ENCODE data around the gene CENPN.

CENPN gene

GRCh38 chr16:80990978-80991377 lies 16.0 kb upstream of the CENPN start:
- FAIRE-seq (no peak), DNase-seq (ENCODE audit: low spot score) (no peak)

- DNase-seq (ENCODE audit: low spot score) (no peak), FAIRE-seq (no peak)
These were observed 15.1 kb upstream of the CENPN start for GRCh38 chr16:80991792-80992430.

- FAIRE-seq (no peak), DNase-seq (ENCODE audit: low spot score) (no peak)
These were observed 14.2 kb upstream of the CENPN start for GRCh38 chr16:80992676-80993293.

- DNase-seq (ENCODE audit: low spot score) (no peak), FAIRE-seq (no peak)
These were observed 13.7 kb upstream of the CENPN start for GRCh38 chr16:80993307-80993706.

DNA sequence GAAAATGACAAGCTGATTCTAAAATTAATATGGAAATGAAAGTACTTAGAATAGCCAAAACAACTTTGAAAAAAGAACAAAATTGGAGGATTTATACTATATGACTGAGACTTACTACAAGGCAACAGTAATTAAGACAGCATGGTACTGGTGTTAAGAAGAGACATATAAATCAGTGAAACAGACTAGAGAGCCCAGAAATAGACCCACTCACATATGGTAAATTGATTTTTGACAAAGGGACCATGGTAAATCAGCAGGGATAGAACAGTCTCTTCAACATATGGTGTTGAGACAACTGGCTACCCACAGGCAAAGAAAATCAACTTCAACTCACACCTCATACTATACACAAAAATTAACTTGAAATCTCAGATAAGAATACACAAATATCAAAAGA lies 13.2 kb upstream of the CENPN start:
- DNase-seq (ENCODE audit: low spot score) (no peak), FAIRE-seq (no peak)

- FAIRE-seq (no peak), DNase-seq (ENCODE audit: low spot score) (no peak)
These were observed 12.6 kb upstream of the CENPN start for GRCh38 chr16:80994451-80994850.

DNA sequence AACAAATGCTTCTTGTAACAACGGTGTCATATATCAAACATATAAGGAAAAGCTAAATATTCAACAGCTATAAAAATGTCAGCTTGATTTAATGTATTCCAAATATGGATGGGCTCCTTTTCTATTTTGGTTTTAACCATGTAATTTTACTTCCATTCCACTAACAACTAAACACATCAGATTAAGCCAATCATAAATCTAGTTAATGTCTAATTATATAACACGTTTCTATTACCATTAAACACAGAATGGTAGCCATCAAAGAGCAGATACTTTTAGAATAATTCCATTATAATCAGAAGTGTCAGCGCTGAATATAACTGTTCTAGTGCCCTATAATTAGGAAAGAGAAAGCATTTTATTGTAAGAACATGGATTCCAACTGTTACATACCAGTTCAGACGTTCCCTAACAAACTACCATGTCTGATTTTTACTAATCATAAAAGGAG lies 10.3 kb upstream of the CENPN start:
- DNase-seq (ENCODE audit: low spot score) (no peak), FAIRE-seq (no peak)

DNA sequence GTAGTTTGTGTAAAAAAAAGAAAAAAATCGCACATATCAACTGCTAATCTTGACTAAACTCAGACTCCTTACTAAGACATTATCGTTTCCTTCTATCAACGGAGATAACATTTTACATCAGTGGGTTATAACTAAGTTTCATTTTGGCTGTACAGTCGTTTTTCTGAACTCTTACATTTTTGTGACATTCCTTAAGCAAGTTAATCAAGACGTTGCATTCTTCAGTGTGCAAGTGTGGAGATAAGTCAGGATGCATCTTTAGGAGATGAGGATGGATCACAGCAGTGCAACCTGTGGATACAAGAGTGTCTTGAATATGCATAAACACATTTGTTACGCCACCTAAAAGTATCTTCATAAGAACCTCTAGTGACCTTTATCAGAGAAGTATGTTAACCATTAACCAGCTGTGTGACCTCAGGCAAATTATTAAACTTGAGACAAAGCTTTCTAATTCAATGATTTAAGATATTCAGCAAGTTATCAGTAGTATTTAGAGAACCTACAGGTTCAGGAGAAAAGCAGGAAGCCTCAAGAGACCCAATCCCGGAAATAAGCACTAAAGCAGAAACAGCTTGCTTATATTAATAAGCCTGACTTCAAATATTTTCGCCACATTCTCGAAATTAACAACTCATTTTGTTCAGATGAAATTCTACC lies 9.7 kb upstream of the CENPN start:
- DNase-seq (ENCODE audit: low spot score): no peak
- no peak for FAIRE-seq

- no peak for DNase-seq (ENCODE audit: low spot score)
These were observed 8.9 kb upstream of the CENPN start for GRCh38 chr16:80997964-80998620.

DNA sequence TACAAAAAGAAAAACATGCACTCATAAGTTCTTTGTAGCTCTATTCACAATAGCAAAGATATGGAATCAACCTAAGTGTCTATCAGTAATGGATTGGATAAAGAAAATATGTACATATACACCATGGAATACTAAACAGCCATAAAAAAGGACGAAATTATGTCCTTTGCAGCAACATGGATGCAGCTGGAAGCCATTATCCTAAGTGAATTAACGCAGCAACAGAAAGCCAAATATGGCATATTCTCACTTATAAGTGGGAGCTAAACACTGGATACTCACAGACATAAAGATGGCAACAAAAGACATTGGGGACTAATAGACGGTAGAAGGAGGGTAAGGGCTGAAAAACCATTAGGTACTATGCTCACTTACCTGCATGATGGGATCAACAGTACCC lies 6.1 kb upstream of the CENPN start:
- DNase-seq (ENCODE audit: low spot score) (no peak), FAIRE-seq (no peak)

More at GRCh38 chr16:80997964-80998620, 8.9 kb upstream of the CENPN start:
- FAIRE-seq: no peak

DNA sequence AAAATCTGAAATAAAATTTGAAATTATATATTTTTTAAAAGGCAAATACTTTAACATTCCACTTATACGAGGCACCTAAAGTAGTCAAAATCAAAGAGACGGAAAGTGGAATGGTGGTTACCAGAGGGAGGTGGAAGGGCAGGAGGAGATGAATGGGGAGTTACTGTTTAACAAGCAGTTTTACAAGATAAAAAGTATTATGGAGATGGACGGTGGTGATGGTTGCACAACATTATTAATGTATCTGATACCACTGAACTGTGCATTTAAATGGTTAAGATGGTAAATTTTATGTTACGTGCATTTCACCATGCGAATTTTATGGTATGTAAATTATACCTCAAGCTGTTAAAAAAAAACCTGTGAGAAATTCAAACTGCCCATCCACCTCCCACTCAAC lies 5.7 kb upstream of the CENPN start:
- no peak for FAIRE-seq

GRCh38 chr16:81003064-81003463 lies 4.0 kb upstream of the CENPN start:
- FAIRE-seq: no peak
- no peak for DNase-seq (ENCODE audit: low spot score)

More for the DNA sequence above, 5.7 kb upstream of the CENPN start:
- DNase-seq (ENCODE audit: low spot score): no peak

DNA sequence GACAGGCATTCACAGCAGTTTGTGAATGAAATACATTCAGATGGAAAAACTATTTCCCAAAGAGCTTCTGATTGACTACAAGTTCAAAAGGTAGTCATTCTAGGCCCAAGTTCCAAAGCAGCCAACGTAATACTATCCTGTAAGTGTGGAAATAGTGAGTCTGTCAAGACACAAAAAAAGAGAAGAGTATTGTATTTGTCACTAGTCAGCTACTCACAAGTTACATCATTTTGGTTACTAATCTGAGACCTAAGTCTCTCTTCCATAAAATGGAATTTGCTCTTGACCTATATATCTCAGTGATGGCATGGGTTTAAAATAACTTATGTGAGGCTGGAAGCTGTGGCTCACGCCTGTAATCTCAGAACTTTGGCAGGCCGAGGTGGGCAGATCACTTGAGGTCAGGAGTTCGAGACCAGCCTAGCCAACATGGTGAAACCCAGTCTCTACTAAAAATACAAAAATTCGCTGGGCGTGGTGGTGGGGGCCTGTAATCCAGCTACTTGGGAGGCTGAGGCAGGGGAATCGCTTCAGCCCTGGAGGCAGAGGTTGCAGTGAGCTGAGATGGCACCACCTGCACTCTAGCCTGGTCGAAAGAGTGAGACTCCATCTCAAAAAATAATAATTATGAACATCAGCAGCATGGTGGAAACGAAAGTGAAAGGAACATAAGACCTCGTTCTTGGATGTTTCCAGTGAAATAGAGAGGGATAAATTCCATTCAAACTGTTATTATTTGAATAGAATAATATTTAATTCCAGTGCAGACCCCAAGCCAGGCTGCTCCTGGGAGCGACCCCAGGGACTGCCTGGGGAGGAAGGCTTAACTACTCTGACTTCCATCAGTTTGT lies 3.2 kb upstream of the CENPN start:
- FAIRE-seq (no peak), DNase-seq (ENCODE audit: low spot score) (no peak)

GRCh38 chr16:81004646-81005353 lies 2.2 kb upstream of the CENPN start:
- DNase-seq (ENCODE audit: low spot score) (peak; percentile 29), FAIRE-seq (no peak)

GRCh38 chr16:81005610-81006161 lies 1.3 kb upstream of the CENPN start:
- DNase-seq (ENCODE audit: low spot score) (no peak), FAIRE-seq (no peak)

- peak; percentile 63 for DNase-seq (ENCODE audit: low spot score)
- FAIRE-seq: no peak
These were observed 702 bp upstream of the CENPN start for GRCh38 chr16:81006211-81006812.

DNA sequence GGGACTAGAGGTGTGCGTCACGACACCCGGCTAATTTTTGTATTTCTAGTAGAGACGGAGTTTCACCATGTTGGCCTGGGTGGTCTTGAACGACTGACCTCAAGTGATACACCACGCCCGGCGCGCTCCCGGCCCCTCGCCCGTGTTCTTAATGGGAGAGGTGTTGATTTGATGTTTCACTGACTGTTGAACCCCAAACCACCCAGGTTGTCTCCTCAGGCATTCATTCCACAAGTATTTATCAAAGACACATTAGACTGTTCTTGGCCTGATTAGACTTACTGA lies 1.4 kb downstream of the CENPN start:
- DNase-seq (ENCODE audit: low spot score): no peak

DNA sequence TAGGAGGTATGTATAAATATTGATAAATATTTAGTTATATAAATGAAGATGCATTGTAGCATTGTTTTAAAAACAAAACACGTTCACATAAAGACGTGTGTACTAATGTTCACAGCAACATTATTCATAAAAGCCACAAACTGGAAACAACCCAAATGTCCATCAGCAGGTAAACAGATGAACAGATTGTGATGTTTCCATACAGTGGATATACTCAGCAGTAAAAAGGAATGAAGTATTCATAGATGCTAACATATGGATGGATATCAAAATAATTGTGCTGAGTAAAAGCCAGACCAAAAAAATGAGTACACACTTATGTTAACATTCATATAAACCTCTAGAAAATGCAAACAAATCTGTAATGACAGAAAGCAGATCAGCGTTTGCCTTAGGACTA lies 6.0 kb downstream of the CENPN start:
- DNase-seq (ENCODE audit: low spot score): no peak

More for the DNA sequence above, 1.4 kb downstream of the CENPN start:
- no peak for FAIRE-seq

DNA sequence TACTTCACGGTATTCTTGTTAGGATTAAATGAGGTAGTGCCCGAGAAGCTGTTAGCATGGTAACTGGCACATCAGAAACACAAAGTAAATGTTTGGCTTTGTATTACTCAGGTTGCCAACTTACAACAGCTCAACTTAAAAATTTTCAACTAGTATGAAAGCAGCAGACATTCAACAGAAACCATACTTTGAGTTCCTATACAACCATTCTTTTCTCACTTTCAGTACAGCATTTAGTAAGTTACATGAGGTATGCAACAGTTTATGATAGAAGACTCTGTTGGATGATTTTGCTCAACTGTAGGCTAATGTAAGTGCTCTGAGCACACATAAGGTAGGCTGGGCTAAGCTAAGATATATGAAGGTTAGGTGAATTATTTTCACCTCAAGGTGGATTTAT lies 7.7 kb downstream of the CENPN start:
- DNase-seq (ENCODE audit: low spot score) (no peak), FAIRE-seq (no peak)

More for the DNA sequence above, 6.0 kb downstream of the CENPN start:
- no peak for FAIRE-seq

- FAIRE-seq (no peak), DNase-seq (ENCODE audit: low spot score) (no peak)
These were observed 11.5 kb downstream of the CENPN start for GRCh38 chr16:81018496-81018895.
